Stomach smooth muscle (tissue), 2 donors: ENCODE results near the gene EPHX1.
A peak's percentile ranks its signal among the peaks of the same experiment; 100 is the strongest.

Experiments used
- H3K27ac ChIP-seq: one replicate; pipeline ENCODE4 v1.7.0; 2013; ENCODE audit warnings: mild to moderate bottlenecking, low read length, inconsistent platforms
- H3K27me3 ChIP-seq, 2 donors: one replicate each; pipeline ENCODE4 v1.7.0; 2013; ENCODE audit warnings: low read length in 2 of 2; ENCODE audit not compliant: insufficient read depth in 2 of 2, control insufficient read depth in 1 of 2
- H3K36me3 ChIP-seq, 2 donors: one replicate each; pipeline ENCODE4 v1.7.0; 2013; ENCODE audit warnings: low read length in 2 of 2; ENCODE audit not compliant: control insufficient read depth in 2 of 2, insufficient read depth in 2 of 2
- H3K4me1 ChIP-seq: one replicate; pipeline ENCODE4 v1.7.0; 2013; ENCODE audit warnings: low read length; ENCODE audit not compliant: control insufficient read depth, insufficient read depth
- H3K4me3 ChIP-seq, 2 donors: one replicate each; pipeline ENCODE4 v1.7.0; 2013; ENCODE audit warnings: low read length in 2 of 2
- H3K9ac ChIP-seq, 2 donors: one replicate each; pipeline ENCODE4 v1.7.0; 2013; ENCODE audit warnings: low read length in 2 of 2, mild to moderate bottlenecking in 1 of 2
- H3K9me3 ChIP-seq, 2 donors: one replicate each; pipeline ENCODE4 v1.7.0; 2013; ENCODE audit warnings: low read length in 2 of 2; ENCODE audit not compliant: control insufficient read depth in 2 of 2
- donor health status: healthy.
- donor health status: Pancreatic carcinoma.

Gene EPHX1

DNA sequence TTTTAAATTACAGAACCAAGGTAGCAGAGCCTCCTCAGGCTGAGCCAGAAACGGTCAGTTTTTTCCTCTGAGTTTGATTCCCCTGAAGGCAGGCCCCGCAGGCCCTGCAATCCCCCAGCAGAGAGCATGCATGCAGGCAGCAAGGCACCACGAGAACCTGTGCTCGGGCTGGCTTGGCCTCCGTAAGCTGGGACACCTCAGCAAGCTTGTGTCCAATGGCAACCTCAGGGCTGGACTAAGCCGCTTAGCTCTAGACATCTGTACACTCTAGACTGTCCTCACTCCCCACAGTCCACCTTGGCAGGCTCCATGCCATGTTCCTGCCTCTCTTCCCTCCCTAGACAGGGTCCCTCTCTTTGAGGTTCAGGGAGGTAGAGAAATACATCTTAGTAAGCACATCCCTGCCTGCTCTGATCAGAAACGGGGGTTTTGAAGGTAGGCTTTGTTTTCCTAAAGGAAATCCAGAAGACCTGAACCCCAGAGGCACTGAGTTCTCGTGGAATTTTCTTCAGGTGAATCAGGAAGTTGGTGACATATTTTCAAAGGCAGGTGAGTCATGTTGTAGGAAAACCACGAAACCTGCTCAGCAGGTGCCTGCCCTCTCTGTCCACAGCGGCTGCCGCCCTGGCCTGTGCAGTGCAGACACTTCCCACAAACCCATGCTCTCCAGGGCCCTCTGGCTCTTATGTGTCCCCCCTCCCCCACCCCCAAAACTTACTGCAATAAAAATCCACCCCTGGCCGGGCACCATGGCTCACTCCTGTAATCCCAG lies 65.3 kb downstream of the EPHX1 start:
- Histone ChIP-seq H3K4me1 (peaks cover 33% of the 10 kb centered on the region), H3K4me3 (no peak overlapping the region), H3K9ac (no peak overlapping the region), H3K27me3 (no peaks in the 10 kb centered on the region), H3K36me3 (peaks cover 29 to 46% of the 10 kb centered on the region in 2 donors), H3K27ac (no peak overlapping the region), H3K9me3 (no peaks in the 10 kb centered on the region)

DNA sequence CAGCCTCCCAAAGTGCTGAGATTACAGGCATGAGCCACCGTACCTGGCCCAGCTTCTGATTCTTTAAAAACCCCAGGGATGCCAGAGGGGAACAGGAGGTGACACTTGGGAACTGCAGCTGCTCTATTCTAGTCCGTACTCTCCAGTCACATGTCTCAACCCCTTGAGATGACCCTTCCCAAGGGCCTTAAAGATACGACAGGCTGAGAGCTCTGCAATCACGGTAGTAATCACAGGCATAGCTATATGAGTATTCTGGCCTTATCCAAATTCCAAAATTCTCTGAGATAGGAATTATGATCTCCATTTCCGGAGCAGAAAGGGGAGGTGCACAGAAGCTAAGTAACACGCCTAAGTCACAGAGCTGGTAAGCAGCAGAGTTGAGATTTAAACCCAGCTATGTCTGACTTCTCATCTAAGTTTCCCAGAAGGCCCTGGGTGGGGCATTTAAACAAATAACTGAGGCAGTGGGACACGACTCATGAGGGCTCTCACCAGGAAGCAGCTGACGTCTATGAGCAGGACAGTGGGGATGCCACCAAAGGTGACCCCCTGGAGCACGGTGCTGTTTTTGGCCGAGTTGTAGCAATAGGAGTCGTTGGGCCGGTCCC lies 67.1 kb downstream of the EPHX1 start:
- no peak overlapping the region for H3K9ac ChIP-seq
- no peaks in the 10 kb centered on the region for H3K9me3 ChIP-seq
- H3K27ac ChIP-seq: peak overlapping the region; percentile 46
- H3K4me1 ChIP-seq: peaks cover 48% of the 10 kb centered on the region
- no peaks in the 10 kb centered on the region for H3K27me3 ChIP-seq
- peaks cover 23 to 32% of the 10 kb centered on the region in 2 donors for H3K36me3 ChIP-seq
- no peak overlapping the region for H3K4me3 ChIP-seq

DNA sequence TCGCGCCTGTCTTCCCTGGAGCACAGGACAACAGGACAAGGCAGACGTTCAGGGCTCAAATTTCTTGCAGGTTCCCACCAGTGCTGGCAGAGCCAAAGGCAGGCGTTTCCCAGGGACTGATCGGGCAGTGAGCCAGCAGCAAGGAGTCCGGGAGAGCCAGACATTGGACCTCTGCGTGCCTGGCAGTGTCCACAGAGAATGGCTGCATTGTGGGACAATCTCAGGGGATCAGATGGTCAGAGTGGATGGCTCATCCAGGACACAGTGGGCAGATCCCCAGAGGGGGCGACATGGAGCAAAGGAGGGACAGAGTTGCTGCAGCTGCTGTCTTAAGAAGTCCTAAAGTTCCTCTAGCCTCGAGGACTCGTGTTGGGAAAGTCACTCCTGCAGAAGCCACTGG lies 67.7 kb downstream of the EPHX1 start:
- H3K9me3 ChIP-seq: no peaks in the 10 kb centered on the region
- peaks cover 18 to 30% of the 10 kb centered on the region in 2 donors for H3K36me3 ChIP-seq
- H3K4me1 ChIP-seq: peaks cover 48% of the 10 kb centered on the region
- no peaks in the 10 kb centered on the region for H3K27me3 ChIP-seq
- H3K9ac ChIP-seq: peak overlapping the region in 1 of 2 donors; percentile 21
- peak overlapping the region; percentile 46 for H3K27ac ChIP-seq
- H3K4me3 ChIP-seq: peak overlapping the region in 1 of 2 donors; percentile 47

DNA sequence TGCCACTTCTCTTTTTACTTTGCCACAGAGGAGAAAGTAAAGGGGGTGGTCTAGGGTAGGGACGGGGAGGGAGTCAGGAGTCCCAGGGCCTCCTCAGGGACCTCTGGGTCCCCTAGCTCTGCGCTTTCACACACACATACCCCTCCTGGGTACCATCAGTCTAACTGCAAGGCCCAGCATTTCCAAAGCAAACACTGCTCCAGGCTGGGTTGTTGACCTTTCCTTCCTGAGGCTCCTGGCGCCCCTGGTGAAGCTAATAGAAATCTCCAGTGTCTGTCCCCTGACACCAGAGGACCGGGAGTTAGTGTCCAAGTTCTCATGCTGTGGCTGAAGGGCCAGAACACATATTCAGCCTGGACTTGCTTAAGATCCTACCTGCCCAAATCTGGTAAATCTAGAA lies 68.4 kb downstream of the EPHX1 start:
- peaks cover 48% of the 10 kb centered on the region for H3K4me1 ChIP-seq
- peak overlapping the region in 1 of 2 donors; percentile 55 for H3K9ac ChIP-seq
- H3K9me3 ChIP-seq: no peaks in the 10 kb centered on the region
- peaks cover 15 to 26% of the 10 kb centered on the region in 2 donors for H3K36me3 ChIP-seq
- H3K4me3 ChIP-seq: no peak overlapping the region
- H3K27me3 ChIP-seq: no peaks in the 10 kb centered on the region
- H3K27ac ChIP-seq: no peak overlapping the region

DNA sequence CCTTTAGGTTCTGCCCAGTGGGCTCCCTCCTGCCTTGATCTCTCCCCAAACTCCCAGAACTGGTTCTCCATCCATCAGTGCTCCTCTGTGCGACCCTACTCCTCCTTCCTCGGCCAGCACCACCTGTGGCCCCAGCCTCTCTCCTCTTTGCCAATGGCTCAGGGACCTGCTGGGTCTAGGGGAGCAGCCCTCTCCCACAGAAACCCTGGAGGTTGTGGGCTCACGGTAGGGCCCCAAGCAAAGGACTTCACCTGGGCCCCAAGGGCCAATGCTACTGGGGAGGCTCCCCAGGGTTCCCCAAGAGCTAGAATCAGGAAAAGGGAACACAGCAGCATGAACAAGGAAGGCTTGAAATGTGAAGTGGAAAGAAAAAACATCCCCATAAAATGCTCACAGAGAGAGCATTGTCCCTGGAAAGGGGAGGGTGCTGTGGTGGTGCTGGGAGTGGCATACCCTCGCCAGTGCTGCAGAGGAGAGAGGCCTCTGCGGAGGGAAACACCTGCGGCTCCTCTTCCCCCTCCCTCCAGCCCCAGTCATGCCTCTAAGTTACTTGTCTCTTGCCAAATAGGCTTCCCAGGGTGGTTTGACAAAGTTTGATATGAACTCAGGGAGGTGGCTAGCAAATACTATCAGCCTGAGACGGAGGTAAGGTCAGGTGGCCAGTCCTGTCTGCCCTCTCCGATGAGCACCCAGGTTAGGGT lies 69.7 kb downstream of the EPHX1 start:
- Histone ChIP-seq H3K4me3 (peak overlapping the region; percentile 8 to 14), H3K27ac (peak overlapping the region; percentile 37), H3K4me1 (peaks cover 48% of the 10 kb centered on the region)

DNA sequence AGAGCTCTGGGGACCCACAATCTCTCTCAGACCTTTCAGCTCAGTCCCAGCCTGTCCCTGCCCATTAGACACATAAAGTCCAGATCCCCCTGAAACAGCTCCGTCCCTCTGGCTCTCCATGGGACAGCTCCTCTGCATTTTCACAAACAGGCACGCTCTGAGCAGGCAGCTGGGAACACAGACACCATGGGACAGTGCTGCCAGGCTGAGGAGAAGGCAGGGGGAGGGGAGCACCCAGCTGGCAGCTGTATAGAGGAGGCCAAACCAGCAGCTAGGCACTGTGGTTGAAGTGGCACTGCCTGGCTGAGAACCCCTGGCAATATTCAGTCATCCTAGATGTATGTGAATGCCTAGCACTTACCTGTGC lies 70.3 kb downstream of the EPHX1 start:
- Histone ChIP-seq H3K9me3 (no peaks in the 10 kb centered on the region), H3K36me3 (peaks cover 5 to 12% of the 10 kb centered on the region in 2 donors), H3K27ac (peak overlapping the region; percentile 37), H3K4me1 (peaks cover 48% of the 10 kb centered on the region), H3K4me3 (peak overlapping the region; percentile 94), H3K27me3 (no peaks in the 10 kb centered on the region), H3K9ac (peak overlapping the region; percentile 9 to 75)

More for the DNA sequence above, 69.7 kb downstream of the EPHX1 start:
- H3K27me3 ChIP-seq: no peaks in the 10 kb centered on the region
- H3K9ac ChIP-seq: peak overlapping the region; percentile 9 to 75
- H3K9me3 ChIP-seq: no peaks in the 10 kb centered on the region
- H3K36me3 ChIP-seq: peaks cover 5 to 14% of the 10 kb centered on the region in 2 donors

DNA sequence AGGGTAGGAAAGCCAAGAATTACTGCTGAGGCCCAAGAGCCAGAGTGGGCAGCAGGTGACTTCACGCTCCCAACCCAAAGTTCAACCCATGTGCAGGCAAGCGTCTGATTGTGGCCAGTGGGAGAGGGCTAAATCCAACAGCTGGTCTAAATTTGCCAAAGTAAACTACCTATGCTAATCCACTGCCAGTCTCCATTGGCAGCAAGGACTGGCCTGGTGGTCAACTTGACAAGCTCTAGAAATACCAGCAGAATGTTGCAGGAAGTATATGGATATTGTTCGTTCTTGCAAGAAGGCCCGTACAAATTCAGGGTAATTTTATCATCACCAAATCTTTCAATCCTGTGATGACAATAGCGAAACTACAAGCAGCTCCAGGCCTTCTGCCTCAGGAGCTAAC lies 70.7 kb downstream of the EPHX1 start:
- no peaks in the 10 kb centered on the region for H3K9me3 ChIP-seq
- peaks cover 48% of the 10 kb centered on the region for H3K4me1 ChIP-seq
- peak overlapping the region; percentile 75 to 77 for H3K9ac ChIP-seq
- no peaks in the 10 kb centered on the region for H3K27me3 ChIP-seq
- H3K36me3 ChIP-seq: peaks cover 5 to 8% of the 10 kb centered on the region in 2 donors
- peak overlapping the region; percentile 94 for H3K4me3 ChIP-seq
- H3K27ac ChIP-seq: peak overlapping the region; percentile 64

DNA sequence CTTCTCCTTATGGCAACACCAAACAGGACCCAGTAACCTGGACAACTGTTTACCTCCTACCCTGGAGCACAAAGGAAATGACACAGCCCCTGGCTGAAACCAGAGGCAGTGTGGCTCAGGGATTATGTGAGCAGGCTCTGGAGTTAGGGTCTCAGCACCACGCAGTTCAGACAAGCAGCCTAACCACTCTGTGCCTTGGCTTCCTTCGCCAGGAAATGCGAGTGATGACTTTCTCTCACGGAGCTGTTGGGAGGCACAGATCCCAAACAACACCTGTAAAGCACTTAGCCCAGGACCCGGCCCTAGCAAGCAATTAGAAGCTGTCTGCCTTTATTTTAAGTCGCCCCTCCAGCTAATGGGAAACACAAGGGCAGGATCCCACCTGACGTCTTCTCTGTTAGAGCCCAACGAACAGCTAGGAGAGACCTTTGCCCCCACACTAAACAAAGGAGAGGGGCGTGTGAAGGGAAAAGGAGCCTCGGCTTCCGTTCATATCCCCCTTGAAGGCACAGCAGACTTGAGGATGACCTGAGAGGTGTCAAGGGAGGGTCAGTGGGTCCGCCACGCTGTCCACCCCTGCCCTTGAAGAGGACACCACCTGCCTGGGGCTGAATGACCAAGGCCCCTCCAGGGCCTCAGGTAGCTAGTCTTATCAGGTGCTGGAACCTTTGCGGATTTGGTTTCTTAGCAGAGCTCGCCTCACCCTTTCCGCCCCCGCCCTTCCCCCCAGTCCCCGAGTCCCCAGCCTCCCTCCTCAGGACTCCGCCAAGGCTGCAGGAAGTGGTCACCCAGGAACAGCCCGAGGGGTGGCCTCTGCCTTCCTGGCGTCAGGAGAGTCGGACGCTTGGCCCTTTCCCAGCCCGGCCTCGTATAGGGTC lies 71.4 kb downstream of the EPHX1 start:
- H3K4me3 ChIP-seq: peak overlapping the region; percentile 94
- H3K9me3 ChIP-seq: no peaks in the 10 kb centered on the region
- peaks cover 48% of the 10 kb centered on the region for H3K4me1 ChIP-seq
- H3K36me3 ChIP-seq: peaks cover 3 to 6% of the 10 kb centered on the region in 2 donors
- H3K27ac ChIP-seq: peak overlapping the region; percentile 64
- no peaks in the 10 kb centered on the region for H3K27me3 ChIP-seq
- peak overlapping the region; percentile 77 to 83 for H3K9ac ChIP-seq

DNA sequence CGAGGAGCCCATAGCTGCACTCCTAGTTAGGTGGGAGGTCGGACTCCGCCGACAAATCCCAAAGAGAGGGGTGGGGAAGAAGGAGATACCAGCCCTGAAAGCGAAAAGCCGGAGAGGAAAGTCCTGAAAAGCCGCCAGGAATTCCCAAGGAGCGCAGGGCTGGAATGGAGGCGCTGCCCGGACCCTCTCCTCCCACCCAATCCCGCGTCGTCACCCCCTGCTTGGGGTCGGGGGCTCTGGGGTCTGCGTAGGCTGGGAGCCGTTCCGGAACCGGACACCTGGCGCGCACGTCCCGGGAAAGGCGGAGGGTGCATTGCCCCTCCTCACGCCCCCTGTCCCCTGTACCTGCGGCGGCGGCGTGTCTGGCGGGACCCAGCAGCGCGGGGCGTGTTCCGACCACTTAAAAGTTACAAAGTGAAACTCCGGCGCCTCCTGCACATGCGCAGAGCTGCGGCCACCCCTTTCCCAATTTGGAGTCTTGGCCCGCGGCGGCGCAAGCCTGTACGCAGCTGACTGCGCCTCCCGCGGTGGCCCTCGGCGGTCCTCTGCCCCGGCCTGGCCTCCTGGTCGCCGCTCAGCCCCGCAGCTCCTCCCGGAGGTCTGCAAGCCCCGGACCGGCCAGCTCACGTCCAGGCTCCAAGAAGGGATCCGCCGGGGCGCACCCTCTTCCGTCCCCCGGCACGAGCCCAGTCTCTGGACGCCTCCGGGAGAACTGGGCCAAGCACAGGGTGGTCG lies 72.2 kb downstream of the EPHX1 start, which contains the start of gene TMEM63A:
Gene TMEM63A, minus strand, starts transcription at position 422 of the 735 bp plus-strand sequence. CDS start 4,800 bp downstream, outside the sequence.
- no peaks in the 10 kb centered on the region for H3K27me3 ChIP-seq
- H3K9me3 ChIP-seq: no peaks in the 10 kb centered on the region
- H3K9ac ChIP-seq: peak within 1 kb of the TSS; percentile 77 to 85
- peak within 1 kb of the TSS; percentile 94 for H3K4me3 ChIP-seq
- H3K27ac ChIP-seq: peak within 1 kb of the TSS; percentile 64
- peaks cover 46% of the 10 kb centered on the region for H3K4me1 ChIP-seq
- peaks cover 0 to 4% of the 10 kb centered on the region in 2 donors for H3K36me3 ChIP-seq
